Gastrocnemius medialis (tissue), 4 donors: ENCODE data around the gene WASHC4.

Experiments used
- CTCF ChIP-seq, 5 experiments: fragments of 450-650 bp in 3 of 5; fragments of 200-600 bp in 2 of 5; sonication (generic) in 2 of 5; IDR thresholded peaks in 4 of 5; conservative IDR thresholded peaks in 1 of 5; 1 replicate in 4 of 5; 2 replicates in 1 of 5; pipeline ENCODE4 v1.5.1; 2016 to 2019; ENCODE audit warnings: antibody characterized with exemption in 5 of 5, mild to moderate bottlenecking in 3 of 5, moderate library complexity in 3 of 5
- POLR2A ChIP-seq, 2 donors: fragments of 450-650 bp; IDR thresholded peaks; one replicate each; pipeline ENCODE4 v1.6.1; 2017; ENCODE audit warnings: antibody characterized with exemption in 2 of 2, mild to moderate bottlenecking in 2 of 2, moderate library complexity in 2 of 2

GRCh38 chr12:105190530-105190929 lies 83.0 kb downstream of the WASHC4 start:
- TF ChIP-seq CTCF (IDR thresholded peaks at IDR 0.05 in 4 of 5, conservative IDR thresholded peaks at IDR 0.05 in 1 of 5) = no peak
- no peak for TF ChIP-seq POLR2A (IDR thresholded peaks at IDR 0.05)
